OCI-LY1 (cell line): ENCODE measurements around the gene FLNC.

Source experiments
- H2AFZ ChIP-seq: fragments of 200-600 bp; sonication (generic), shearing (Covaris generic); 2 replicates; pipeline ENCODE4 v1.6.0; 2014; ENCODE audit warnings: antibody characterized with exemption, mild to moderate bottlenecking, low read length
- H3F3A ChIP-seq: fragments of 200-600 bp; sonication (generic), shearing (Covaris generic); 2 replicates; pipeline ENCODE4 v1.6.0; 2014; ENCODE audit warnings: mild to moderate bottlenecking, antibody characterized with exemption, low read length, moderate library complexity; ENCODE audit not compliant: insufficient read depth
- H3K27ac ChIP-seq: fragments of 200-600 bp; sonication (generic); 2 replicates; pipeline ENCODE4 v1.5.1; 2014; ENCODE audit warnings: low read length, mixed run types, mild to moderate bottlenecking, low read depth; ENCODE audit not compliant: poor library complexity, severe bottlenecking
- H3K27me3 ChIP-seq: fragments of 200-600 bp; sonication (generic); 2 replicates; pipeline ENCODE4 v1.6.0; 2014; ENCODE audit warnings: antibody characterized with exemption, mild to moderate bottlenecking, low read length, moderate library complexity; ENCODE audit not compliant: insufficient read depth
- H3K36me3 ChIP-seq: fragments of 200-600 bp; sonication (generic); 2 replicates; pipeline ENCODE4 v1.6.1; 2014; ENCODE audit warnings: mild to moderate bottlenecking, antibody characterized with exemption, low read length, moderate library complexity, mixed read lengths; ENCODE audit not compliant: insufficient read depth
- H3K4me1 ChIP-seq: fragments of 200-600 bp; sonication (generic); 2 replicates; pipeline ENCODE4 v1.5.1; 2014; ENCODE audit warnings: mild to moderate bottlenecking, low read length, moderate library complexity; ENCODE audit not compliant: insufficient read depth, severe bottlenecking
- H3K4me2 ChIP-seq: fragments of 200-600 bp; sonication (generic), shearing (Covaris generic); 2 replicates; pipeline ENCODE4 v1.6.1; 2014; ENCODE audit warnings: low read length
- H3K4me3 ChIP-seq: fragments of 200-600 bp; sonication (generic); 2 replicates; pipeline ENCODE4 v1.5.1; 2014; ENCODE audit warnings: low read length, low read depth, mild to moderate bottlenecking, mixed read lengths; ENCODE audit not compliant: poor library complexity, severe bottlenecking
- H3K79me2 ChIP-seq: fragments of 200-600 bp; shearing (Covaris generic); 2 replicates; pipeline ENCODE4 v1.6.1; 2016; ENCODE audit warnings: mixed run types, low read length, mixed read lengths; ENCODE audit not compliant: insufficient read depth
- H3K9ac ChIP-seq: fragments of 200-600 bp; sonication (generic), shearing (Covaris generic); 2 replicates; pipeline ENCODE4 v1.6.1; 2014; ENCODE audit warnings: mild to moderate bottlenecking, low read length, mixed read lengths
- H3K9me2 ChIP-seq: fragments of 200-600 bp; sonication (generic), shearing (Covaris generic); 2 replicates; pipeline ENCODE4 v1.6.1; 2014; ENCODE audit warnings: low read depth, mild to moderate bottlenecking, low read length, mixed read lengths
- H3K9me3 ChIP-seq: fragments of 200-600 bp; shearing (Covaris generic); 2 replicates; pipeline ENCODE4 v1.6.1; 2014; ENCODE audit warnings: low read length, mixed read lengths
- H4K20me1 ChIP-seq: fragments of 200-600 bp; sonication (generic), shearing (Covaris generic); 2 replicates; pipeline ENCODE4 v1.6.0; 2016; ENCODE audit warnings: mild to moderate bottlenecking, low read length; ENCODE audit not compliant: insufficient read depth
- CTCF ChIP-seq: fragments of 200-600 bp; sonication (generic), shearing (Covaris generic); IDR thresholded peaks from 2 replicates; pipeline ENCODE4 v1.5.1; 2017; ENCODE audit warnings: mild to moderate bottlenecking, antibody characterized with exemption, low read length, moderate library complexity, mixed read lengths
- EZH2 ChIP-seq: fragments of 200-600 bp; sonication (generic), shearing (Covaris generic); IDR thresholded peaks from 2 replicates; pipeline ENCODE4 v1.8.0; 2017; ENCODE audit warnings: borderline replicate concordance, mixed run types, mild to moderate bottlenecking, antibody characterized with exemption, low read length, moderate library complexity, mixed read lengths

The FLNC gene

GRCh38 chr7:128868624-128869137 is 38.5 kb downstream of the FLNC start:
- no peaks in the 10 kb centered on the region for H3F3A ChIP-seq
- peak overlapping the region; percentile 55 for H3K4me3 ChIP-seq
- no peaks in the 10 kb centered on the region for H4K20me1 ChIP-seq
- H3K9ac ChIP-seq = no peak overlapping the region; the same call in 1 of the 2 replicates
- H3K27ac ChIP-seq = no peak overlapping the region
- H3K9me3 ChIP-seq = no peaks in the 10 kb centered on the region
- peaks cover 25% of the 10 kb centered on the region for H3K36me3 ChIP-seq
- TF ChIP-seq EZH2 (no peak), CTCF (no peak)
- H2AFZ ChIP-seq = no peak overlapping the region
- peak overlapping the region; percentile 62 for H3K4me2 ChIP-seq
- no peaks in the 10 kb centered on the region for H3K9me2 ChIP-seq
- no peaks in the 10 kb centered on the region for H3K79me2 ChIP-seq
- peaks cover 5% of the 10 kb centered on the region; the same call in 1 of the 2 replicates for H3K27me3 ChIP-seq
- H3K4me1 ChIP-seq = peaks cover 21% of the 10 kb centered on the region

DNA sequence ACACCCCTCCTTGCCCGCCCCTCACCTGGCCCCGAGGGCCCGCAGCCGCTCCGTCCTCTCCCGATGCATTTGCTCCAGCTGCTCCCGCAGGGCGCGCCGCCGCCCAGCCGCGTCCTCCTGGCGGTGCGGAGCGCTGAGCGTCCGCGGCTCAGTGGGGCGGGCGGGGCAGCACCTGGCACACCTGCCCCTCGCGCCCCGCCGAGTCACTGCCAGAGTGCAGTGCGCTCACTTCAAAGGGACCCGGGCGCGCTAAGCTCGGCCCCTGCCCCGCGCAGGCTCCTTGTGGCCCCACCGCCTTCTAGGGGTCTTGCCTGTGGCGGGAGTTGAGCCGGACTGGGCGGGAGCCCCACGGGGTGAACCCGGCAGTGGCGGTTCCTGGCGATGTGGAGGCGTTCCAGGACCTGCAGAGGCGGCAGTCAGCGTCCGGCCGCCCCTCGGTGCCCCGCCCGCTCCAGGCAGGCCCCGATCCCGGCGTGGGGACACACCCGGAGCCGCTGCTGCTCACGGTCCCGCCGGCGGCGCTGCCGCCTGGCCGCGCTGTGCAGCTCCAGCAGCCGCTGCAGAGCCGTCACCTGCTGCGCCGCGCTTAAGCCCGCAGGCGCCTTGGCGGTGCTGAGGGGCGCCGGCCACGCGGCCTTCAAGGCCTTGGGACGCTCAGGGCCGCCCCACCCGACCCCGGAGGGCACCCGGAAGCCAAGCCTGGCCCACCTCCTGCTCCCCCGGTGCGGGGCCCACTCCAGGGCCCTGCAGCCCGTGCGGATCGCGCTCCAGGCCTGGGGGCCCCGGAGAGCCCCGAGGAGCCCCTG is 39.1 kb downstream of the FLNC start:
- no peaks in the 10 kb centered on the region for H3F3A ChIP-seq
- H3K9me3 ChIP-seq = no peaks in the 10 kb centered on the region
- H3K27me3 ChIP-seq = peaks cover 5% of the 10 kb centered on the region; the same call in 1 of the 2 replicates
- peak overlapping the region; percentile 62 for H3K4me2 ChIP-seq
- H3K4me1 ChIP-seq = peaks cover 15% of the 10 kb centered on the region
- TF ChIP-seq EZH2 (no peak), CTCF (no peak)
- H3K79me2 ChIP-seq = no peaks in the 10 kb centered on the region
- H2AFZ ChIP-seq = no peak overlapping the region
- peak overlapping the region; percentile 12; the same call in 1 of the 2 replicates for H3K9ac ChIP-seq
- H3K4me3 ChIP-seq = peak overlapping the region; percentile 55
- no peaks in the 10 kb centered on the region for H3K9me2 ChIP-seq
- H3K27ac ChIP-seq = no peak overlapping the region
- no peaks in the 10 kb centered on the region for H4K20me1 ChIP-seq
- peaks cover 25% of the 10 kb centered on the region for H3K36me3 ChIP-seq

- peak overlapping the region; percentile 12; the same call in 1 of the 2 replicates for H3K9ac ChIP-seq
- no peaks in the 10 kb centered on the region for H3F3A ChIP-seq
- H3K9me3 ChIP-seq = no peaks in the 10 kb centered on the region
- peaks cover 14% of the 10 kb centered on the region for H3K4me1 ChIP-seq
- TF ChIP-seq CTCF = no peak
- TF ChIP-seq EZH2 = no peak
- H3K79me2 ChIP-seq = no peaks in the 10 kb centered on the region
- peaks cover 5% of the 10 kb centered on the region; the same call in 1 of the 2 replicates for H3K27me3 ChIP-seq
- H3K4me3 ChIP-seq = peak overlapping the region; percentile 55
- H3K9me2 ChIP-seq = no peaks in the 10 kb centered on the region
- no peak overlapping the region for H2AFZ ChIP-seq
- peaks cover 22% of the 10 kb centered on the region for H3K36me3 ChIP-seq
- no peak overlapping the region for H3K27ac ChIP-seq
- H4K20me1 ChIP-seq = no peaks in the 10 kb centered on the region
- H3K4me2 ChIP-seq = peak overlapping the region; percentile 62
Measured at GRCh38 chr7:128869944-128870285, 39.7 kb downstream of the FLNC start.
